H1 (cell line): ENCODE measurements around the gene RAB3A. TPM values are rescaled to one million over a fixed set of nuclear protein-coding genes. Genes with fewer than 3 reads are reported as not detected.

Source experiments
- CTCF ChIA-PET: fragments of 300-600 bp; sonication (Branson Sonifier 250); formaldehyde crosslinking; loops from one replicate; lab custom pipeline; 2021; ENCODE audit not compliant: partially characterized antibody; lab: Charles Lee
- POLR2A ChIA-PET: fragments of 300-600 bp; sonication (Branson Sonifier 250); formaldehyde crosslinking; loops from one replicate; lab custom pipeline; 2021; ENCODE audit warnings: inconsistent platforms; ENCODE audit not compliant: partially characterized antibody; lab: Charles Lee
- DNase-seq, 2 experiments: peaks; one replicate each; pipeline versions ENCODE4 v3.0.0 to v3.0.0-alpha.2; 2010 to 2022; ENCODE audit warnings: low spot score in 2 of 2, low read depth in 1 of 2, mixed read lengths in 1 of 2
- FAIRE-seq: peaks from 2 replicates; lab custom pipeline; 2011; peaks lifted over from hg19 to GRCh38; lab: Jason Lieb, UNC
- H2AFZ ChIP-seq: 2 replicates; pipeline ENCODE4 v1.8.1; 2012; ENCODE audit warnings: low read length, inconsistent platforms
- H2AK5ac ChIP-seq: 2 replicates; pipeline ENCODE4 v1.6.1; 2013; ENCODE audit warnings: low read depth, low read length
- H2BK120ac ChIP-seq: replicated peaks from 2 replicates; pipeline ENCODE3; 2013; ENCODE audit warnings: low read depth, low read length, inconsistent platforms
- H2BK12ac ChIP-seq: 2 replicates; pipeline ENCODE4 v1.6.1; 2013; ENCODE audit warnings: low read depth, low read length
- H2BK15ac ChIP-seq: 2 replicates; pipeline ENCODE4 v1.6.1; 2013; ENCODE audit warnings: low read length
- H2BK20ac ChIP-seq: 2 replicates; pipeline ENCODE4 v1.6.1; 2013; ENCODE audit warnings: low read length
- H2BK5ac ChIP-seq: 2 replicates; pipeline ENCODE4 v1.6.1; 2013; ENCODE audit warnings: low read depth, low read length
- H3K14ac ChIP-seq: 2 replicates; pipeline ENCODE4 v1.6.1; 2013; ENCODE audit warnings: inconsistent platforms; ENCODE audit not compliant: insufficient read length
- H3K18ac ChIP-seq: 2 replicates; pipeline ENCODE4 v1.6.1; 2013; ENCODE audit warnings: low read length; ENCODE audit errors: extremely low read depth
- H3K23ac ChIP-seq: 2 replicates; pipeline ENCODE4 v1.6.1; 2013; ENCODE audit warnings: inconsistent platforms; ENCODE audit not compliant: insufficient read length
- H3K23me2 ChIP-seq: 2 replicates; pipeline ENCODE4 v1.6.1; 2013; ENCODE audit warnings: low read depth, low read length
- H3K27ac ChIP-seq: 2 replicates; pipeline ENCODE4 v1.6.1; 2011; ENCODE audit warnings: low read depth, low read length, inconsistent platforms
- H3K27me3 ChIP-seq, 4 experiments: replicated peaks in 1 of 4; 1 replicate in 1 of 4; 2 replicates in 3 of 4; pipeline versions ENCODE4 v1.6.1 to v1.8.1; 2011 to 2013; ENCODE audit warnings: low read length in 3 of 4, mild to moderate bottlenecking in 3 of 4, inconsistent platforms in 2 of 4, mixed read lengths in 2 of 4, moderate library complexity in 1 of 4; ENCODE audit not compliant: control insufficient read depth in 3 of 4, insufficient read depth in 3 of 4; ENCODE audit errors: extremely low read depth in 1 of 4
- H3K36me3 ChIP-seq, 4 experiments: 2 replicates each; pipeline versions ENCODE4 v1.6.1 to v1.8.1; 2011 to 2013; ENCODE audit warnings: mild to moderate bottlenecking in 4 of 4, low read length in 3 of 4, moderate library complexity in 2 of 4, control low read depth in 1 of 4, inconsistent platforms in 1 of 4; ENCODE audit not compliant: insufficient read depth in 4 of 4, control insufficient read depth in 2 of 4
- H3K4ac ChIP-seq: replicated peaks from 2 replicates; pipeline ENCODE3; 2013; ENCODE audit warnings: low read length, low read depth, mixed read lengths, inconsistent platforms; ENCODE audit not compliant: insufficient read length
- H3K4me1 ChIP-seq, 4 experiments: replicated peaks in 1 of 4; 1 replicate in 1 of 4; 2 replicates in 3 of 4; pipeline versions ENCODE4 v1.6.1 to v1.8.1; 2011 to 2013; ENCODE audit warnings: low read length in 3 of 4, inconsistent platforms in 2 of 4, mixed read lengths in 1 of 4; ENCODE audit not compliant: insufficient read depth in 4 of 4, control insufficient read depth in 3 of 4
- H3K4me2 ChIP-seq, 2 experiments: 2 replicates each; pipeline versions ENCODE4 v1.6.1 to v1.8.1; 2011 to 2013; ENCODE audit warnings: low read depth in 2 of 2, low read length in 2 of 2, control low read depth in 1 of 2, inconsistent platforms in 1 of 2, mild to moderate bottlenecking in 1 of 2; ENCODE audit not compliant: insufficient read depth in 1 of 2
- H3K4me3 ChIP-seq, 4 experiments: fragments of 200-600, 300-600 bp in 1 of 4; sonication (generic), shearing (Covaris generic), sonication (Bioruptor Twin) in 1 of 4; 2 replicates each; pipeline versions ENCODE4 v1.5.1 to v1.8.1; 2011 to 2016; ENCODE audit warnings: low read length in 4 of 4, low read depth in 3 of 4, control low read depth in 2 of 4, inconsistent platforms in 2 of 4, mild to moderate bottlenecking in 2 of 4, mixed read lengths in 1 of 4, moderate library complexity in 1 of 4; ENCODE audit not compliant: insufficient read depth in 2 of 4; ENCODE audit errors: extremely low read depth in 1 of 4
- H3K56ac ChIP-seq: replicated peaks from 2 replicates; pipeline ENCODE3; 2013; ENCODE audit warnings: low read depth, mild to moderate bottlenecking, mixed read lengths, low read length, inconsistent platforms; ENCODE audit not compliant: insufficient read length
- H3K79me1 ChIP-seq: 2 replicates; pipeline ENCODE4 v1.6.1; 2013; ENCODE audit warnings: low read depth, low read length, control low read depth
- H3K79me2 ChIP-seq, 2 experiments: 2 replicates each; pipeline versions ENCODE4 v1.6.1 to v1.8.1; 2012 to 2013; ENCODE audit warnings: low read length in 2 of 2, mild to moderate bottlenecking in 2 of 2, inconsistent platforms in 1 of 2; ENCODE audit not compliant: insufficient read depth in 2 of 2, control insufficient read depth in 1 of 2
- H3K9ac ChIP-seq, 4 experiments: replicated peaks in 1 of 4; 1 replicate in 1 of 4; 2 replicates in 3 of 4; pipeline versions ENCODE4 v1.6.1 to v1.8.1; 2011 to 2013; ENCODE audit warnings: low read depth in 3 of 4, low read length in 3 of 4, control low read depth in 2 of 4, mild to moderate bottlenecking in 2 of 4, moderate library complexity in 2 of 4, inconsistent platforms in 1 of 4; ENCODE audit errors: extremely low read depth in 1 of 4
- H3K9me3 ChIP-seq, 2 experiments: 2 replicates each; pipeline versions ENCODE4 v1.6.1 to v1.8.1; 2012 to 2013; ENCODE audit warnings: mild to moderate bottlenecking in 2 of 2, moderate library complexity in 2 of 2, control low read depth in 1 of 2, inconsistent platforms in 1 of 2, low read depth in 1 of 2, low read length in 1 of 2, mixed read lengths in 1 of 2; ENCODE audit not compliant: insufficient read depth in 2 of 2
- H4K20me1 ChIP-seq, 2 experiments: replicated peaks in 1 of 2; 2 replicates each; pipeline versions ENCODE3 to v1.8.1; 2011 to 2013; ENCODE audit warnings: inconsistent platforms in 2 of 2, low read length in 2 of 2, mild to moderate bottlenecking in 1 of 2; ENCODE audit not compliant: insufficient read depth in 2 of 2, control insufficient read depth in 1 of 2
- H4K5ac ChIP-seq: 2 replicates; pipeline ENCODE4 v1.6.1; 2013; ENCODE audit warnings: low read length, low read depth, mixed read lengths, inconsistent platforms; ENCODE audit not compliant: insufficient read length
- H4K8ac ChIP-seq: 2 replicates; pipeline ENCODE4 v1.8.0; 2013; ENCODE audit warnings: mild to moderate bottlenecking, moderate library complexity, low read length, inconsistent platforms; ENCODE audit not compliant: insufficient read depth; ENCODE audit errors: extremely low read depth
- H4K91ac ChIP-seq: replicated peaks from 2 replicates; pipeline ENCODE3; 2013; ENCODE audit warnings: low read length, mixed read lengths, inconsistent platforms; ENCODE audit not compliant: insufficient read length
- TAF1 ChIP-seq: IDR thresholded peaks from 2 replicates; pipeline ENCODE4 v1.6.1; 2011; ENCODE audit warnings: mild to moderate bottlenecking, low read depth, low read length
- WGBS, 2 experiments: shearing (Covaris generic) in 1 of 2; methylation state at CpG; one replicate each; pipeline versions ENCODE4 v1.1.6 to v1.1.7; 2013 to 2015; ENCODE audit warnings: low lambda C conversion rate in 2 of 2, mixed read lengths in 2 of 2, inconsistent platforms in 1 of 2, low coverage in 1 of 2, missing lambda C conversion rate in 1 of 2; ENCODE audit not compliant: insufficient replicate concordance in 2 of 2, insufficient coverage in 1 of 2, insufficient read length in 1 of 2; ENCODE audit errors: extremely low coverage in 1 of 2, missing lambda C conversion rate in 1 of 2; 5-methylcytosine and 5-hydroxymethylcytosine counted together
- polyA plus RNA-seq, 7 experiments: library from polyadenylated mRNA; depleted of rRNA in 3 of 7; stranded (reverse) in 5 of 7; unstranded in 2 of 7; fragments of >200 nt in 5 of 7; fragments of 200-250 nt in 2 of 7; gene quantifications; 1 replicate in 5 of 7; 2 replicates in 1 of 7; 4 replicates in 1 of 7; pipeline versions ENCODE4 v1.2.1 to v1.2.3, GENCODE V29; 2011 to 2013; ENCODE audit warnings: missing spikeins in 2 of 7, mixed read lengths in 2 of 7
- total RNA-seq: library from RNA; stranded (reverse); fragmentation: NEBNext Ultra II Directional; extraction: Animal tissue kit (Norgen Biotek cat#: 25700); gene quantifications from 2 replicates; pipeline ENCODE4 v1.2.1, GENCODE V29; 2021

RAB3A gene
- total and polyA plus RNA-seq, 2 of the 8 experiments (the other 6 are each of a cell fraction or from before 2014, with no cell fraction given): 13.6 to 14.2 TPM

DNA sequence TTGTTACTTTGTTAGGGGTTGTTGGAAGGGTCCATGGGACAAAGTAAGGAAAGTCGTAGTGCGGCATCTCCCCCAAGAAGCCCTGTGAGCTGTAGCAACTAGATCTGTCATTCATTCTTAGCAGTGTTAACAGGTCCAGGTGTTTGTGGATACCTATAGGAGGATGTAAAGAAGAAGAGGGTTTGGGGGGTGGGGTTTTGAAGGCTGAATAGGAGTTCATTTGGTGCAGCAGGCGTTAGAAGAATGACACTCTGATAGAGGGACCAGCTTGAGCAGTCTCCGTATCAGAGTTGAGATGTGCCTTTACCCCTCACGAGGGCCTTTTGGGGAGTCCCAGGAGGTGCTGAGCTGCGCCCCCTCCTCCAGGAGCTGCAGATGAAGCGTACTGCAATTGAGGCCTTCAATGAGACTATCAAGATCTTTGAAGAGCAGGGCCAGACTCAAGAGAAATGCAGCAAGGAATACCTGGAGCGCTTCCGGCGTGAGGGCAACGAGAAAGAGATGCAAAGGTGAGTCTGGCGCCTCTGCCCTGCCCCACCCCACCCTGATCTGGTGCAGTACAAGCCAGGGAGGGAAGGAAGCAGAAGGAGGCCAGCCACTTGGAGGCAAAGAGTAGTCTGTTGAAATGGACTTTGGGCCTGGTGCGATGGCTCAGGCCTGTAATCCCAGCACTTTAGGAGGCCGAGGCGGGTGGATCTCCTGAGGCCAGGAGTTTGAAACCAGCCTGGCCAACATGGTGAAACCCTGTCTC is 37.9 kb downstream of the RAB3A start:
- no peak overlapping the region for H2BK15ac ChIP-seq
- no peak overlapping the region for H2BK120ac ChIP-seq
- no peak overlapping the region for H2BK12ac ChIP-seq
- H3K23me2 ChIP-seq: peaks cover under 1% of the 10 kb centered on the region; the same call in 1 of the 2 replicates
- peaks cover 9 to 38% (median 24%) of the 10 kb centered on the region in 4 experiments; a peak in 7 of 8 replicates for H3K36me3 ChIP-seq
- no peak overlapping the region for H2BK5ac ChIP-seq
- WGBS, 2 experiments: 96% methylated on average over 14 of the region's 15 CpGs; no CpG with 5 or more reads in 1 of the 2 experiments
- ChIA-PET POLR2A (interaction anchor here (0.6 to 1.4 kb wide), 2 partner anchors 11 to 26 kb away, joined by 3 to 4 read pairs; no protein-coding TSS in a partner anchor), CTCF (interaction anchor here (1.0 to 2.6 kb wide), 7 partner anchors 11 to 107 kb away, joined by 3 to 15 read pairs (median 5); no protein-coding TSS in a partner anchor)
- H3K27me3 ChIP-seq: no peaks in the 10 kb centered on the region
- no peak overlapping the region for H3K56ac ChIP-seq
- peaks cover 0 to 3% (median 3%) of the 10 kb centered on the region in 4 experiments; a peak in 5 of 7 replicates for H3K4me1 ChIP-seq
- no peaks in the 10 kb centered on the region for H3K79me1 ChIP-seq
- DNase-seq: no peak
- TF ChIP-seq TAF1: no peak
- H3K4me2 ChIP-seq: no peak overlapping the region
- H3K23ac ChIP-seq: no peak overlapping the region
- H3K4me3 ChIP-seq: no peak overlapping the region
- no peak overlapping the region for H2BK20ac ChIP-seq
- H2AK5ac ChIP-seq: no peak overlapping the region
- no peaks in the 10 kb centered on the region for H3K79me2 ChIP-seq
- no peak overlapping the region for H3K9ac ChIP-seq
- H3K27ac ChIP-seq: no peak overlapping the region
- H4K20me1 ChIP-seq: peaks cover 0 to 7% of the 10 kb centered on the region in 2 experiments
- FAIRE-seq: no peak
- no peak overlapping the region for H3K18ac ChIP-seq
- H3K14ac ChIP-seq: no peak overlapping the region
- H4K8ac ChIP-seq: no peak overlapping the region; the same call in 1 of the 2 replicates
- no peak overlapping the region for H4K91ac ChIP-seq
- H3K4ac ChIP-seq: no peak overlapping the region
- no peak overlapping the region for H2AFZ ChIP-seq
- H4K5ac ChIP-seq: no peak overlapping the region
- H3K9me3 ChIP-seq: no peaks in the 10 kb centered on the region
